Activated T-cell treated with anti-CD3 and anti-CD28 coated beads, Interleukin-2, amount 50 U/mL, for 1 hour (primary cell): ENCODE results near the gene CCL22.
"Not testable (repeated sequence)": the region's sequence is repeated elsewhere in the genome, so short reads cannot be mapped to it uniquely, and the experiment has no call there.

ENCODE experiments used
- DNase-seq: peaks from one replicate; pipeline ENCODE4 v3.0.0-alpha.2; 2020

Gene CCL22

GRCh38 chr16:57397493-57397892 lies 38.9 kb downstream of the CCL22 start:
- DNase-seq: not testable (repeated sequence)

GRCh38 chr16:57401943-57402640 lies 43.5 kb downstream of the CCL22 start:
- no peak for DNase-seq

GRCh38 chr16:57403965-57404817 lies 45.6 kb downstream of the CCL22 start, which contains the start of gene CCL17:
Gene CCL17 (plus strand): TSS chr16:57404767. CDS start chr16:57413933, 9,166 bp downstream.
- no peak for DNase-seq

GRCh38 chr16:57405097-57405496 lies 46.5 kb downstream of the CCL22 start:
- no peak for DNase-seq

GRCh38 chr16:57406881-57407280 lies 48.3 kb downstream of the CCL22 start:
- no peak for DNase-seq

GRCh38 chr16:57407521-57408353 lies 49.2 kb downstream of the CCL22 start:
- DNase-seq: no peak

- no peak for DNase-seq
Measured at GRCh38 chr16:57409065-57409464, 50.5 kb downstream of the CCL22 start.

- DNase-seq: no peak
Measured at GRCh38 chr16:57409870-57410587, 51.4 kb downstream of the CCL22 start.

- DNase-seq: no peak
Measured at GRCh38 chr16:57411362-57411976, 52.9 kb downstream of the CCL22 start.

- no peak for DNase-seq
Measured at GRCh38 chr16:57412584-57412983, 54.0 kb downstream of the CCL22 start.

- no peak for DNase-seq
Measured at GRCh38 chr16:57413301-57413730, 54.7 kb downstream of the CCL22 start.

GRCh38 chr16:57413733-57414132 lies 55.1 kb downstream of the CCL22 start:
- no peak for DNase-seq
